AG10803 (cell line): ENCODE measurements around the gene GNG14.

Experiments used
- DNase-seq: peaks from one replicate; pipeline ENCODE4 v3.0.0; 2010; ENCODE audit warnings: low read depth
- H3K4me3 ChIP-seq: 2 replicates; pipeline ENCODE4 v1.5.1; 2011; ENCODE audit warnings: mild to moderate bottlenecking, low read length, control low read depth
- TF ChIP-seq, protein P1 (sequence below): conservative IDR thresholded peaks from 2 replicates; pipeline ENCODE4 v1.5.1; 2011; ENCODE audit warnings: mild to moderate bottlenecking, low read length, control low read depth, inconsistent platforms

The GNG14 gene

DNA sequence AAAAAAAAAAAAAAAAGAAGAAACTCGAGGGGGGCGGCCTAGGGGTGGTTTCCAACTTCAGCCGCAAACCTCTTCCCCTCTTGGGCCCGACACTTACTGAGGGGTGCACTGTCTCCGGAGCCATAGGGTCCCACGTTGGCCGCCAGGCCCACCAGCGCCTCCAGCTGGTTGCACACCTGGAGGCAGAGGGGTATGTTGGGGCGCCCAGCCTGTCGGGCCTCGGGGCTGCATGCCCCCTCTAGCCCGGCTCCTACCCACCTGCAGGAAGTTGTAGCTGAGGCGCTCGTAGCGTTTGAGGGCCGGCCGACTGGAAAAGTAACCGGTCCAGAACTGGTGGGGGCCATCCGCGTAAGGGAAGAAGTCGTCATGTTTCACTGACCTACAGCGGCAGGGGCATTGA is 29.8 kb upstream of the GNG14 start:
- H3K4me3 ChIP-seq = no peak overlapping the region
- no peak for DNase-seq
- TF ChIP-seq, protein P1, sequence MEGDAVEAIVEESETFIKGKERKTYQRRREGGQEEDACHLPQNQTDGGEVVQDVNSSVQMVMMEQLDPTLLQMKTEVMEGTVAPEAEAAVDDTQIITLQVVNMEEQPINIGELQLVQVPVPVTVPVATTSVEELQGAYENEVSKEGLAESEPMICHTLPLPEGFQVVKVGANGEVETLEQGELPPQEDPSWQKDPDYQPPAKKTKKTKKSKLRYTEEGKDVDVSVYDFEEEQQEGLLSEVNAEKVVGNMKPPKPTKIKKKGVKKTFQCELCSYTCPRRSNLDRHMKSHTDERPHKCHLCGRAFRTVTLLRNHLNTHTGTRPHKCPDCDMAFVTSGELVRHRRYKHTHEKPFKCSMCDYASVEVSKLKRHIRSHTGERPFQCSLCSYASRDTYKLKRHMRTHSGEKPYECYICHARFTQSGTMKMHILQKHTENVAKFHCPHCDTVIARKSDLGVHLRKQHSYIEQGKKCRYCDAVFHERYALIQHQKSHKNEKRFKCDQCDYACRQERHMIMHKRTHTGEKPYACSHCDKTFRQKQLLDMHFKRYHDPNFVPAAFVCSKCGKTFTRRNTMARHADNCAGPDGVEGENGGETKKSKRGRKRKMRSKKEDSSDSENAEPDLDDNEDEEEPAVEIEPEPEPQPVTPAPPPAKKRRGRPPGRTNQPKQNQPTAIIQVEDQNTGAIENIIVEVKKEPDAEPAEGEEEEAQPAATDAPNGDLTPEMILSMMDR = no peak

DNA sequence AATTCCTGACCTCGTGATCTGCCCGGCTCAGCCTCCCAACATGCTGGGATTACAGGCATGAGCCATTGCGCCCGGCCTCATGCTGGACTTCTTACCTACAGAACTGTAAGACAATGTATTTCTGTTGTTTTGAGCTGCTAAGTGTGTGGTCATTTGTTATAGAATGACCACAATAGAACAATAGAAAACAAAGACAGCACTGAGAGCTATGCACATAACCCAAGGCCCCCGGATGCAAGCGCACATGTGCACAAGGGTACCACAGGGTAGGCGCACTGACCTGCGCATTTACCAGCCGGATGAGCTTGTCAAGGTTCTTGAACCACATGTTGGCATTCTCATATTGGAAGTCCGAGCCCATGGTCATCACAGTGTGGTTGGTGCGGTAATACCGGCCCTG is 26.8 kb upstream of the GNG14 start:
- TF ChIP-seq, protein P1 = no peak

DNA sequence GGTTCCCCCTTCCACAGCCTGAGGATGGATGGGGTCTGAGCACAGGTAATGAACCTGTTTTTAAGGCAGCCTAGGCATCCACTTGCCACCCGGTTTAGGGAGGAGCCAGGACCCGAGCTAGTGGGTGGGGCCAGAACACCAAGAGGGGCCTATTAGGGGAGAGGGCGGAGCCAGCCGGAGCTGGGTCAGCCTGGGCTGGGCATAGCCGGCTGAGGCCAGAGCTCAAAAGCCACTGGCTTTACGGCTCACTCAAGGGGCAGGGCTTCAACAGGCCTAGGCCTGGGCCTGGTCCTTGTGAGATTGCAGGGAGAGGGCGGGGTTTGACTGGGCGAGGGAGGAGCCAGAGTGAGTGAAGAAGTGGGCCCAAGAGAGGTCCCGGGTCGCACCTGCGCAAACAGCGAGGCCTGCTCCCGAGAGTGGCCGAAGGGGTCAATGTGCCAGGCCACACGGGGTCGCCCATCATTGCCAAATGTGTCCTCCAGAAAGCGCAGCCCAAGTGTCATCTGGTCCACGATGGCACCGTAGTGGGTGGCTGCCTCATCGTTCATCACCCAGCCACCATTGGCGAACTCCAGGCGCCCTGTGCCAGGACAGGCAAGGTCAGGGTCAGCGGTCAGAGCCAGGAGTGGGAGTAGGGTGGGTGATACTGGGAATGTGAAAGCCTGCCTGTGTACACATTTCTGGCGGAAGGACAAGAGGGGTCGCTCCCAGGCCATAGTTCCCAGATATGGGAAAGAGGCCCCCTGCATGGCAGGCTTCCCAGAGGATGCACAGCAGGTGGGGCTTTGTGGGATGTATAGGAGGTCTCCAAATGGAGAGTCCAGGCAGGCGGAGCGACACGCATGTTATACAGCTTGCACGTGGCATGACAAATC is 23.2 kb upstream of the GNG14 start:
- H3K4me3 ChIP-seq = no peak overlapping the region
- no peak for DNase-seq
- TF ChIP-seq, protein P1 = no peak

More for the DNA sequence above, 26.8 kb upstream of the GNG14 start:
- H3K4me3 ChIP-seq = no peak overlapping the region
- DNase-seq = no peak

DNA sequence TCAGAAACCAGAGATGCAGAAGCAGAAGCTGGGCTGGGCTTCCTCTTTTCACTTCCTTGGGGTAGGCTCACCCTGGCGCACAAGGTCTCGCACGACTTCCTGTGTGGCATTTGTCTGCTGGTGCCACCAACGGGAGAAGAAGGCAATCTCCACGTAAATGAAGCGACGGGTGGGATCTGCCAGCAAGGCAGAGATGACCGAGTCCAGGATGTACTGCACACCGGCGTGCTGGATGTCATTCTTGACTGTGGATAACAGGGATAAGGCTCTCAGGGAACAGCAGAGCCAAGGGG is 22.6 kb upstream of the GNG14 start:
- H3K4me3 ChIP-seq = no peak overlapping the region
- DNase-seq = no peak

DNA sequence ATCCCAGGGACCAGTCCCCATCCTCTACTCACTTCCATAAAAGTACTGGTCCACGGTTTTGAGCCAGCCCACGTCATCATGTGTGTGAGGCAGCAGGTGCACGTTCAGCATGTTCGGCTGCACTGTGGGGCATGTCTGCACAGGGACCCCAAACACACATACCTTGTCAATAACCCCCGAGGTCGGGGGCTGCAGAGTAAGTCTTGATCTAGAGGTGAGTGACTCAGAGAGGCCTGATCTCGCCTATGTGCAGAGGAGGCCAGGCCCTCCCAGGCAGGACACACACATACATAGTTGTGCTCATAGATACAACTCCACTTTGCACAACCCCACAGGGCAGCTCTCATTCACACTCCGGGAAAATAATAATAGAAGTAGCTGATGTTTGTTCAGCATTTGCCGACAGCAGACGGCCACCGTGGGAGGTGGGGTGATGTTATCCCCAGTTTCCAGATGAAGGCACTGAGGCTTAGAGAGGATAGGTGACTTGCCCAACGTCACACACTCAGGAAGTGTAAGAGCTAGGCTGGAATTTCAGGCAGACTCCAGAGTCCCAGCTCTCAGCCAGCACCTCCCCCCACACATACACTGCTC is 22.0 kb upstream of the GNG14 start:
- no peak for DNase-seq
- TF ChIP-seq, protein P1 = no peak
- H3K4me3 ChIP-seq = peak overlapping the region; percentile 69

More for the DNA sequence above, 22.6 kb upstream of the GNG14 start:
- TF ChIP-seq, protein P1 = no peak

DNA sequence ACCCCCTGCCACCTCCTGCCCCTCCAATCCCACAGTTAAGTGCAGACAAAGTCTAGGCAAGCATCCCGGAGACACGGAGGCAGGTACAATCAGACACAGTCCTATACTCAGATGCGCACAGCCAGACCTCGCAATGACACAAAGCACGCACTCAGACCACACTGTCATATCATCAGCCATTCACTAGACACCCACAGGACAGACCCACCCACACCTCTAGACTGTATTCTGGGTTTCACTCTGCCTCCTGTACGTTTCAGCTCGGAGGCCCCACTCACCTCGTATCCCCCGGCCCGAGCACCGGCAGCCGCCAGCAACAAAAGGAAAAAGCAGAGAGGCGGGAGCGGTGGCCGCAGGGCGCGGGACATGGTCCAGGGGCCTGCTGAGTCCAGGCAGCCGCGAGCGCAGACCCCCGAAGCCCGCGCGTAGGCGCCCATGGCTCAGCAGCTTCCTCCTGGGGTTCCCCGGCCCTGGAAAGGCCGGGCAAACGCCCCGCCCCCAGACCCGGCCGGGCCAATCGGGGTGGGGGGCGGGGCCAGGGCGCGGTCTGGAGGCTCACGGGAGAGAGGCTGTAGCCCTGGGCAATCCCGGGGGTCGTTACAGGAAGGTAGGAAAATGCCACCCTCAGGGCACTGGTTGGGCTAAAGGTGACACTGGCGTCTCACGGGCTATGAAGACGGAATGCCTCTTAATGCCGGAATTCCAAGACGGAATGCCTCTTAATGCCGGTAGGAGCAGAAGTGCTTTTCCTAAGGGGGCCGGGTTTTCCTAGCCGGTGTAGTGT is 21.3 kb upstream of the GNG14 start, which contains the start of the genes MAN2B1 and WDR83:
Gene MAN2B1 (minus strand): TSS at position 478 of the 784 bp plus-strand sequence. CDS start 41 bp downstream, at position 437.
Gene WDR83 (plus strand): TSS at position 543 of the 784 bp plus-strand sequence. CDS start 2,984 bp downstream, outside the sequence.
- TF ChIP-seq, protein P1 = no peak
- peak within 1 kb of the TSS; percentile 69 for H3K4me3 ChIP-seq
- peak; percentile 38 for DNase-seq
